Measurements from ENCODE around the gene DPP10.

Gene DPP10

GRCh38 chr2:115606350-115606749 lies 1163.9 kb downstream of the DPP10 start:
- no peaks in the 10 kb centered on the region for H3K36me3 ChIP-seq (ENCODE audit: control insufficient read depth in 2 of 2, insufficient read depth in 1 of 2, low read length in 2 of 2)
- no peak overlapping the region for H3K27ac ChIP-seq (ENCODE audit: extremely low read depth, low read depth, low read length)
- H3K9me3 ChIP-seq (ENCODE audit: control insufficient read depth, insufficient read depth, low read depth, low read length) = no peaks in the 10 kb centered on the region
- H3K4me3 ChIP-seq (ENCODE audit: low read depth, low read length) = no peak overlapping the region
- H3K4me1 ChIP-seq (ENCODE audit: control insufficient read depth, insufficient read depth, low read length) = no peaks in the 10 kb centered on the region
- ChIA-PET POLR2A (no interaction called here), CTCF (interaction anchor here (0.6 kb wide), 2 partner anchors 10 to 19 kb away, joined by 3 read pairs; no protein-coding TSS in a partner anchor)
- no peak for TF ChIP-seq SP7 (tag by site-specific recombination; IDR thresholded peaks at IDR 0.05)
- no peak for TF ChIP-seq ZNF692 (tag by site-specific recombination; IDR thresholded peaks at IDR 0.05)
- TF ChIP-seq ZNF239 (tag by site-specific recombination; IDR thresholded peaks at IDR 0.05) = no peak
- no peak for TF ChIP-seq ZBTB7A (tag by site-specific recombination; IDR thresholded peaks at IDR 0.05; ENCODE audit: low read depth)
- TF ChIP-seq ZNF521 (tag by site-specific recombination; IDR thresholded peaks at IDR 0.05) = no peak
- no peak for TF ChIP-seq ZSCAN16 (tag by site-specific recombination; IDR thresholded peaks at IDR 0.05)
- no peak for TF ChIP-seq ZNF585B (tag by site-specific recombination; IDR thresholded peaks at IDR 0.05)
- no peak for TF ChIP-seq SALL2 (tag by site-specific recombination; IDR thresholded peaks at IDR 0.05; ENCODE audit: borderline replicate concordance)
- no peak for TF ChIP-seq ZNF792 (tag by site-specific recombination; IDR thresholded peaks at IDR 0.05)
- TF ChIP-seq KLF7 (tag by site-specific recombination; IDR thresholded peaks at IDR 0.05; ENCODE audit: borderline replicate concordance) = no peak

GRCh38 chr2:115609978-115610377 lies 1167.5 kb downstream of the DPP10 start:
- ChIA-PET POLR2A (no interaction called here), CTCF (no interaction called here)
- H3K4me3 ChIP-seq (ENCODE audit: low read depth, low read length) = no peak overlapping the region
- TF ChIP-seq WT1 (tag by site-specific recombination; IDR thresholded peaks at IDR 0.05) = no peak
- no peak for TF ChIP-seq ZNF488 (tag by site-specific recombination; IDR thresholded peaks at IDR 0.05)
- TF ChIP-seq ZNF148 (tag by site-specific recombination; IDR thresholded peaks at IDR 0.05; ENCODE audit: borderline replicate concordance) = no peak
- H3K27ac ChIP-seq (ENCODE audit: extremely low read depth, low read depth, low read length) = no peak overlapping the region
- no peaks in the 10 kb centered on the region for H3K4me1 ChIP-seq (ENCODE audit: control insufficient read depth, insufficient read depth, low read length)
- H3K36me3 ChIP-seq (ENCODE audit: control insufficient read depth in 2 of 2, insufficient read depth in 1 of 2, low read length in 2 of 2) = no peaks in the 10 kb centered on the region
- H3K9me3 ChIP-seq (ENCODE audit: control insufficient read depth, insufficient read depth, low read depth, low read length) = no peaks in the 10 kb centered on the region

- POLR2A ChIA-PET = no interaction called here
- H3K9me3 ChIP-seq (ENCODE audit: control insufficient read depth, insufficient read depth, low read depth, low read length) = no peaks in the 10 kb centered on the region
- no peak overlapping the region for H3K4me3 ChIP-seq (ENCODE audit: low read depth, low read length)
- no peak for TF ChIP-seq ZNF561 (tag by site-specific recombination; IDR thresholded peaks at IDR 0.05; ENCODE audit: borderline replicate concordance)
- TF ChIP-seq KLF8 (tag by site-specific recombination; IDR thresholded peaks at IDR 0.05) = no peak
- TF ChIP-seq ZNF19 (tag by site-specific recombination; IDR thresholded peaks at IDR 0.05; ENCODE audit: low read depth) = no peak
- no peak for TF ChIP-seq ZNF24 (tag by site-specific recombination; IDR thresholded peaks at IDR 0.05)
- no peak for TF ChIP-seq ZNF830 (tag by site-specific recombination; IDR thresholded peaks at IDR 0.05; ENCODE audit: low read depth)
- no peak for TF ChIP-seq ZXDB (tag by site-specific recombination; IDR thresholded peaks at IDR 0.05)
- TF ChIP-seq ZBTB20 (tag by site-specific recombination; IDR thresholded peaks at IDR 0.05) = no peak
- no peak for TF ChIP-seq ZNF701 (tag by site-specific recombination; IDR thresholded peaks at IDR 0.05)
- TF ChIP-seq ZNF266 (tag by site-specific recombination; IDR thresholded peaks at IDR 0.05; ENCODE audit: low read depth) = no peak
- TF ChIP-seq REST (tag by site-specific recombination; IDR thresholded peaks at IDR 0.05) = no peak
- TF ChIP-seq ZNF341 (tag by site-specific recombination; IDR thresholded peaks at IDR 0.05; ENCODE audit: low read depth) = no peak
- H3K4me1 ChIP-seq (ENCODE audit: control insufficient read depth, insufficient read depth, low read length) = no peaks in the 10 kb centered on the region
- no peak overlapping the region for H3K27ac ChIP-seq (ENCODE audit: extremely low read depth, low read depth, low read length)
- CTCF ChIA-PET = no interaction called here
- H3K36me3 ChIP-seq (ENCODE audit: control insufficient read depth in 2 of 2, insufficient read depth in 1 of 2, low read length in 2 of 2) = no peaks in the 10 kb centered on the region
Measured at GRCh38 chr2:115610888-115611287, 1168.4 kb downstream of the DPP10 start.
